GM19025 (cell line): Measurements from ENCODE around the gene BROX.

Experiments
- ATAC-seq: cut with Tn5 transposase; IDR thresholded peaks from one replicate; pipeline ENCODE4 v1.9.1; 2021; ENCODE audit warnings: mild to moderate bottlenecking, low read depth, moderate library complexity; ENCODE audit not compliant: unreplicated experiment

BROX gene

GRCh38 chr1:222769971-222770620 is 57.7 kb downstream of the BROX start:
- ATAC-seq: no peak

- ATAC-seq: no peak
Observed at GRCh38 chr1:222772996-222773379, 60.6 kb downstream of the BROX start.

GRCh38 chr1:222777463-222777862 is 65.1 kb downstream of the BROX start:
- no peak for ATAC-seq

- no peak for ATAC-seq
Observed at GRCh38 chr1:222777977-222778376, 65.6 kb downstream of the BROX start.

GRCh38 chr1:222781251-222781650 is 68.9 kb downstream of the BROX start:
- no peak for ATAC-seq

- no peak for ATAC-seq
Observed at GRCh38 chr1:222783051-222783450, 70.7 kb downstream of the BROX start.

GRCh38 chr1:222784371-222784770 is 72.0 kb downstream of the BROX start:
- no peak for ATAC-seq
